GM23248 (cell line): ENCODE results near the gene SYCE1. TPM values are rescaled to one million over a fixed set of nuclear protein-coding genes. Genes with fewer than 3 reads are reported as not detected.
"Not testable (repeated sequence)": the region's sequence is repeated elsewhere in the genome, so short reads cannot be mapped to it uniquely, and the experiment has no call there.

Source experiments
- DNase-seq: peaks from one replicate; pipeline ENCODE4 v3.0.0-alpha.2; 2015
- H2AFZ ChIP-seq: fragments of 200-600 bp; sonication (generic); 2 replicates; pipeline ENCODE4 v1.6.1; 2016; ENCODE audit warnings: antibody characterized with exemption
- H3F3A ChIP-seq: fragments of 200-600 bp; sonication (generic); 2 replicates; pipeline ENCODE4 v1.6.1; 2016; ENCODE audit warnings: mild to moderate bottlenecking, antibody characterized with exemption, mixed run types; ENCODE audit not compliant: insufficient read depth
- H3K27ac ChIP-seq: fragments of 200-600 bp; sonication (generic); 2 replicates; pipeline ENCODE4 v1.5.1; 2016; ENCODE audit warnings: mild to moderate bottlenecking
- H3K27me3 ChIP-seq: fragments of 200-600 bp; sonication (generic); replicated peaks from 2 replicates; pipeline ENCODE4 v1.6.1; 2016; ENCODE audit warnings: mild to moderate bottlenecking; ENCODE audit not compliant: insufficient read depth
- H3K36me3 ChIP-seq: fragments of 200-600 bp; sonication (generic); 2 replicates; pipeline ENCODE4 v1.6.1; 2016; ENCODE audit warnings: low read depth, mild to moderate bottlenecking
- H3K4me1 ChIP-seq: fragments of 200-600 bp; sonication (generic); 2 replicates; pipeline ENCODE4 v1.6.1; 2016; ENCODE audit warnings: mild to moderate bottlenecking; ENCODE audit not compliant: insufficient read depth
- H3K4me2 ChIP-seq: fragments of 200-600 bp; sonication (generic); one replicate; pipeline ENCODE4 v1.6.1; 2016; ENCODE audit warnings: mild to moderate bottlenecking; ENCODE audit not compliant: unreplicated experiment
- H3K4me3 ChIP-seq: fragments of 200-600 bp; sonication (generic); 2 replicates; pipeline ENCODE4 v1.5.1; 2016; ENCODE audit warnings: mild to moderate bottlenecking
- H3K79me2 ChIP-seq: fragments of 200-600 bp; sonication (generic); 2 replicates; pipeline ENCODE4 v1.6.1; 2016; ENCODE audit warnings: mild to moderate bottlenecking; ENCODE audit not compliant: insufficient read depth
- H3K9ac ChIP-seq: fragments of 200-600 bp; sonication (generic); 2 replicates; pipeline ENCODE4 v1.6.1; 2016; ENCODE audit warnings: mild to moderate bottlenecking
- H3K9me2 ChIP-seq: fragments of 200-600 bp; sonication (generic); 2 replicates; pipeline ENCODE4 v1.6.1; 2016; ENCODE audit warnings: mixed run types, mild to moderate bottlenecking, moderate library complexity; ENCODE audit not compliant: insufficient read depth
- H3K9me3 ChIP-seq: fragments of 200-600 bp; sonication (generic); one replicate; pipeline ENCODE4 v1.6.1; 2017; ENCODE audit warnings: low read depth
- H4K20me1 ChIP-seq: fragments of 200-600 bp; sonication (generic); 2 replicates; pipeline ENCODE4 v1.6.0; 2016; ENCODE audit not compliant: insufficient read depth
- EZH2 ChIP-seq: fragments of 200-600 bp; sonication (generic); IDR thresholded peaks from 2 replicates; pipeline ENCODE4 v1.6.1; 2018; ENCODE audit warnings: antibody characterized with exemption, mild to moderate bottlenecking; ENCODE audit not compliant: insufficient read depth, poor library complexity, severe bottlenecking
- EZH2phosphoT487 ChIP-seq: fragments of 200-600 bp; sonication (generic); IDR thresholded peaks from 2 replicates; pipeline ENCODE4 v1.6.1; 2018; ENCODE audit warnings: antibody characterized with exemption, moderate library complexity, mild to moderate bottlenecking, low read depth; ENCODE audit not compliant: insufficient read depth
- WGBS, 2 experiments: methylation state at CpG; one replicate each; pipeline ENCODE4 v1.1.6; 2015 to 2017; ENCODE audit warnings: low lambda C conversion rate in 2 of 2, low coverage in 1 of 2; ENCODE audit errors: missing lambda C conversion rate in 2 of 2; 5-methylcytosine and 5-hydroxymethylcytosine counted together
- in situ Hi-C: fragments of 300-500 bp; cut with MboI; formaldehyde crosslinking; loops from 2 replicates; pipeline ENCODE4 v1.15.0; 2020
- polyA plus RNA-seq: library from polyadenylated mRNA; unstranded; fragments of >200 nt; fragmentation: Nextera tagmentation; extraction: Ambion mirVana; gene quantifications from 2 replicates; pipeline ENCODE4 v1.2.1, GENCODE V29; 2016
- total RNA-seq: library from RNA; depleted of rRNA; stranded (reverse); fragments of >200 nt; shearing (Covaris generic); gene quantifications from 2 replicates; pipeline ENCODE4 v1.2.3, GENCODE V29; 2014

The SYCE1 gene
- total and polyA plus RNA-seq, 2 experiments from 2014 or later: not detected

DNA sequence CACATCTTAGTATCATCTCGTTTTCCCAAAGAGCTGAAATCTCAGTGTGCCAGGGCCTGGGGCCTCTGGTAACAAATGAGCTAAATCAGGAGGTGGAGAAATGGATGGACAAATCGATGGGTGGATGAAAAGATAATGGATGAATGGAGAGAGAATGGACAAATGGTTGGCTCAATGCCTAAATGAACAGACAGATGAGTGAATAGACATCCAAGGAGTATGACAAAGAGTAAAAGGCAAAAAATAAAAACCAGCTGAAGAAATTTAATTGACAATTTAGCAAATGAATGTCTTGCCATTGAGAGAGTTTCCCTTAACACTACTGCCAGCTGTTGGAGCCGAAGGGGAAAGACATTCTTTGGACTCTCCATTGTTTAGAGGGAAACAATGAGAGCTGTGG is 8.0 kb downstream of the SYCE1 start:
- TF ChIP-seq EZH2phosphoT487 (no peak), EZH2 (no peak)
- Histone ChIP-seq H3K4me1 (no peaks in the 10 kb centered on the region), H2AFZ (no peak overlapping the region), H3K27me3 (no peaks in the 10 kb centered on the region; the same call in none of the 2 replicates), H4K20me1 (no peaks in the 10 kb centered on the region), H3F3A (no peaks in the 10 kb centered on the region), H3K36me3 (no peaks in the 10 kb centered on the region), H3K9me2 (no peaks in the 10 kb centered on the region), H3K27ac (no peak overlapping the region), H3K4me2 (no peak overlapping the region), H3K9me3 (no peaks in the 10 kb centered on the region), H3K9ac (no peak overlapping the region), H3K79me2 (no peaks in the 10 kb centered on the region), H3K4me3 (no peak overlapping the region)
- DNase-seq: no peak
- in situ Hi-C loops: no loop called here
- 0 to 2% methylated on average over 3 of the region's 3 CpGs for WGBS, 2 experiments

GRCh38 chr10:133555521-133555920 is 9.9 kb downstream of the SYCE1 start:
- Histone ChIP-seq H3F3A (no peaks in the 10 kb centered on the region), H3K36me3 (no peaks in the 10 kb centered on the region), H3K9me3 (no peaks in the 10 kb centered on the region), H4K20me1 (no peaks in the 10 kb centered on the region), H3K4me3 (no peak overlapping the region), H2AFZ (no peak overlapping the region), H3K27me3 (no peaks in the 10 kb centered on the region; the same call in none of the 2 replicates), H3K9me2 (no peaks in the 10 kb centered on the region), H3K4me2 (no peak overlapping the region), H3K79me2 (no peaks in the 10 kb centered on the region), H3K4me1 (no peaks in the 10 kb centered on the region), H3K27ac (no peak overlapping the region), H3K9ac (no peak overlapping the region)
- in situ Hi-C loops: no loop called here
- TF ChIP-seq EZH2phosphoT487: no peak
- TF ChIP-seq EZH2: no peak
- WGBS, 2 experiments: 44 to 52% methylated on average over 7 to 8 of the region's 8 CpGs
- DNase-seq: no peak

DNA sequence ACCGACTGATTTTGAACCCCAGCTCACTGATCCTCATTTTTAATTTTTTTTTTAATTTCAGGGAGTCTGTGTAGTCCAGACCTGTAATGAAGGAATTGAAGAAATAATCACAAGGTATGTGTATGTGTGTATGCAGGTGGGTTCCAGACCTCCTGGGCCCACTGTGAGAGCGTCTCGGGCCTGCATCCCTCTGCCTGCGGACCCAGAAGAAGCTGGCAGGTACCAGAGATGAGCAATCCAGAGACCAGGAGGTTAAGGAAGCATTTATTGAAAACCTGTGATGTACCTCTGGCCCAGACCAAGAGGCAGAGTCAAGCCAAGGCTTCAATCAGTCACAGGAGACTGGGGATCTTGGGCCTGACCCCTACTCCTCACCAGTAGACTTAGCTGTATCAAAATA is 10.8 kb downstream of the SYCE1 start:
- no peak overlapping the region for H3K4me3 ChIP-seq
- H3K27ac ChIP-seq: no peak overlapping the region
- H3K36me3 ChIP-seq: no peaks in the 10 kb centered on the region
- H3K4me1 ChIP-seq: no peaks in the 10 kb centered on the region
- no peak for DNase-seq
- TF ChIP-seq EZH2 (no peak), EZH2phosphoT487 (no peak)
- no peaks in the 10 kb centered on the region for H3K79me2 ChIP-seq
- H3F3A ChIP-seq: no peaks in the 10 kb centered on the region
- H3K9me2 ChIP-seq: no peaks in the 10 kb centered on the region
- H2AFZ ChIP-seq: no peak overlapping the region
- H4K20me1 ChIP-seq: no peaks in the 10 kb centered on the region
- in situ Hi-C loops: no loop called here
- no peak overlapping the region for H3K9ac ChIP-seq
- no peaks in the 10 kb centered on the region; the same call in none of the 2 replicates for H3K27me3 ChIP-seq
- H3K9me3 ChIP-seq: no peaks in the 10 kb centered on the region
- H3K4me2 ChIP-seq: no peak overlapping the region
- WGBS, 2 experiments: 32 to 38% methylated on average over 4 of the region's 4 CpGs

GRCh38 chr10:133544506-133544905 is 20.9 kb downstream of the SYCE1 start:
- no peak overlapping the region for H2AFZ ChIP-seq
- no peaks in the 10 kb centered on the region for H3K9me3 ChIP-seq
- H3K36me3 ChIP-seq: no peaks in the 10 kb centered on the region
- H3K27me3 ChIP-seq: 0 out of 2 replicates have a peak, but pooled peaks cover 7% of the 10 kb centered on the region
- in situ Hi-C loops: no loop called here
- no peaks in the 10 kb centered on the region for H3F3A ChIP-seq
- H3K27ac ChIP-seq: no peak overlapping the region
- H3K79me2 ChIP-seq: no peaks in the 10 kb centered on the region
- H3K4me1 ChIP-seq: no peaks in the 10 kb centered on the region
- H3K9me2 ChIP-seq: no peaks in the 10 kb centered on the region
- no peaks in the 10 kb centered on the region for H4K20me1 ChIP-seq
- DNase-seq: no peak
- H3K4me3 ChIP-seq: no peak overlapping the region
- WGBS, 2 experiments: 0% methylated on average over 1 of the region's 1 CpG
- no peak for TF ChIP-seq EZH2phosphoT487
- TF ChIP-seq EZH2: no peak
- H3K4me2 ChIP-seq: no peak overlapping the region
- H3K9ac ChIP-seq: no peak overlapping the region

- not testable (repeated sequence) for H4K20me1 ChIP-seq
These were observed 23.9 kb downstream of the SYCE1 start for GRCh38 chr10:133541441-133541975.

More at GRCh38 chr10:133541441-133541975, 23.9 kb downstream of the SYCE1 start:
- H3K4me2 ChIP-seq, H3K9ac ChIP-seq, DNase-seq, H3K36me3 ChIP-seq, H3K9me3 ChIP-seq, H3F3A ChIP-seq, H2AFZ ChIP-seq, H3K79me2 ChIP-seq, H3K4me3 ChIP-seq, H3K4me1 ChIP-seq, in situ Hi-C loops, H3K27ac ChIP-seq, H3K27me3 ChIP-seq, H3K9me2 ChIP-seq: not testable (repeated sequence)
- WGBS, 2 experiments: 18 to 23% methylated on average over 6 of the region's 6 CpGs
